Stimulated activated CD4-positive, alpha-beta T cell treated with anti-CD3 and anti-CD28 coated beads, TNF-alpha, amount 100 ng/mL, for 24 hours (primary cell): ENCODE data around the gene POPDC3.
"Not testable (repeated sequence)": the region's sequence is repeated elsewhere in the genome, so short reads cannot be mapped to it uniquely, and the experiment has no call there.

Experiments used
- DNase-seq, 3 experiments: peaks; one replicate each; pipeline ENCODE4 v3.0.0-alpha.2; 2020; ENCODE audit warnings: low read depth in 3 of 3

Gene POPDC3, protein sequence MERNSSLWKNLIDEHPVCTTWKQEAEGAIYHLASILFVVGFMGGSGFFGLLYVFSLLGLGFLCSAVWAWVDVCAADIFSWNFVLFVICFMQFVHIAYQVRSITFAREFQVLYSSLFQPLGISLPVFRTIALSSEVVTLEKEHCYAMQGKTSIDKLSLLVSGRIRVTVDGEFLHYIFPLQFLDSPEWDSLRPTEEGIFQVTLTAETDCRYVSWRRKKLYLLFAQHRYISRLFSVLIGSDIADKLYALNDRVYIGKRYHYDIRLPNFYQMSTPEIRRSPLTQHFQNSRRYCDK

DNA sequence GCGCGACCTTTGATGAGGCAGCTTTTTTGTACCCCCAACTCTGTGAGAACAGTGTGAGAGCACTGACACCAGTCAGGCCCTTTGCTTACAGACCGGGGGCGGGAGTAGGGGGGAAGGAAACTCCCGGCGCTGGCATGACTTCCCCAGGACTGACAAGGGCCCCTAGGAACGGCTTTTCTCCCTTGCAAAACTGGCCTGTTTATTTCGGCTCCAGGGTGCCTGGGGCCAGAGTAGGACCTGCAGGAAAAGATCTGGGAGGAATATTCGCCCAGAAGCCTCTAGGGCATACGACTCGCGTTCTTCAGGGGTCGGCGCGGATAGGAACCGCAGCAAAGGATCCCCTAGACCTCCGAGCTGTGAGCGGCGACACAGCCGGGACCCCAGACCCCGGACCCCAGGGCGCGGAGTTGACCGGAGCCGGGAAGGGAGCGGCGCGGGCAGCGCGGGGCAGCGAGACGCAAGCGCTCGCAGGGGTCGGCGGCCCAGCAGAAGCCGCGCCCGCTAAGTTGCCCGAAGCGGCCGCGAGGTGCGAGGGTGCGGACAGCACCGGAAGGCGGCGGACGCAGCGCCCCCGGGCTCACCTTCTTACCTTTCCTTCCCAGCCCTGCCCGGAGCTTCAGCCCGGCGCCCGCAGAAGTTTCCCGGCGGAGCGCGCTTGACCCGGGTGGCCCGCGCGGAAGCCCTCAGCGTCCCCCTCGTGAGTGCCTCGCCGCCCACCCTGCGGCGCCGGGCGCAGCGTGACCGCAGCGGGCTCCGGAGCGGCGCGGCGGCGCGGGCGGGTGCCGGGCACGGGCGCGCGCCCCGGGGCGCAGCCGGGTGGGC lies at the start of gene POPDC3:
Gene POPDC3, minus strand, starts transcription at position 771 of the 822 bp plus-strand sequence. CDS start 18,105 bp downstream, outside the sequence.
- DNase-seq: no peak

GRCh38 chr6:105227295-105227767 lies 47.5 kb upstream of the POPDC3 start:
- no peak for DNase-seq

DNA sequence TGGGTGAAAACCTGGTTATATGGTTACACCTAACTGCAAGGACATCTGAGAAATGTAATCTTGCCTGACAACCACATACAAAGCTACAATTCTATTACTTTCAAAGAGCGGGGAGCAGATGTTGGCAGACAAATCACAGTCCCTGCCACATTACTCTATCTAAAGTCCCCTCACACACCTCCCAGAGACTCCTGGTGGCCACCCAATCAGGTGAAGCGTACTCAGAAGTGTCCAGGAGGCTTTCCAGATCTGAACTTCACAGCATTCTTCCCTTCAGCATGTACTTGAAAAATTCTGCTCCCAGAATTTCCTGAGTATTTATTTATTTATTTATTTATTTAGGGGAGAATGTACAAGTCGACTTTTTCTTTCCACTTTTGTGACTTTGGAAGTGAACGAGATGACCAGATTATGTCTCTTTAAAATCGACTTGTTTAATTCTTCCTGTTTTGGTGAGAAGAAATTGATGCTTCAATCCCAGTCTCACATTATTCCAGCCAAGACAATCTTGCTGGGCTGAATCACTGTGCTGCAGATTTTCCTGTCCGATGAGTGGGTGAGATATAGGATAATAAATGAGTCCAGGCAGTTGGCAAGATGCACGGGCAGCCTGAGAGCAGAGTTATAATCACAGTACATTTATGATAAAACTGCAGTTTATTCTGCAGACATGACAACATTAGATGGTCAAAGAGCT lies 46.9 kb upstream of the POPDC3 start:
- DNase-seq: no peak

- DNase-seq: no peak
Observed at GRCh38 chr6:105223242-105223641, 43.4 kb upstream of the POPDC3 start.

DNA sequence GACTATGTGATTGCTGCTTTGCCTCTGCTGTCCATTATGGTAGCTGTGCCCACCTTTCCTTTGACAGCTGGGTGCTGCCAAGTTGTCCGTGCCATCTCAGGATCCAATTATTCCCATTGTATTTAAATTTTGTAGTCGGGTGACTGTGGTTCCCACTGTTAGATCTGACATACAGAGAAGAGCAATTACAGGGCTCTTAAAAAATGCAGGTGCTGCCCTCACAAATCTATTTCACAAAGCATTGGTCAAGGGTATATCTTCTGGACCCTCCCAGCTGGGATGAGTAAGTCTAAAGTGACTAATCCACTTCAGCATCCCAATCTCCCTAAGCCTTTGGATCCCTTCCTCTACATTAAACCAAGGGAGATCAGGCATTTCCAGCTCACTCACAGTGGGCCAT lies 41.4 kb upstream of the POPDC3 start:
- not testable (repeated sequence) for DNase-seq

- no peak for DNase-seq
Observed at GRCh38 chr6:105220186-105220585, 40.4 kb upstream of the POPDC3 start.

- DNase-seq: not testable (repeated sequence)
Observed at GRCh38 chr6:105219218-105219617, 39.4 kb upstream of the POPDC3 start.

DNA sequence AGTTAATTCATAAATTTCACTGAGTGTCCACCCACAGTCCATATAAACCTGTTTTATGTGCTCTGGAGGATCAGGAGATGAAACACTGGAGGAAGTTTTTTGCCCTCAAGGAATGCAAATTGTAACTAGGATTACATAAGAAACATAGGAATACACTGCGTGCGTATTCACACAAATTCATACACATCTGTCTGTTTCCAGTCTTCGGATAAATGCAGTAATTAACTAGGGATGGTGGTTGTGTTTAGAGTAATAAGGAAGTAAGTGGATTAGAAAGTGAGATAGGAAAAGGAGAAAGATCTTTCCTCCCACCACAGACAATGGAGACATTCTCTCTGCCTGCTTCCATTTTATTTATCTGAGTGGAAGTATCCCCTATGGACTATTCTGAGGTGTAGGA lies 35.7 kb upstream of the POPDC3 start:
- no peak for DNase-seq

- no peak for DNase-seq
Observed at GRCh38 chr6:105214668-105215067, 34.9 kb upstream of the POPDC3 start.

DNA sequence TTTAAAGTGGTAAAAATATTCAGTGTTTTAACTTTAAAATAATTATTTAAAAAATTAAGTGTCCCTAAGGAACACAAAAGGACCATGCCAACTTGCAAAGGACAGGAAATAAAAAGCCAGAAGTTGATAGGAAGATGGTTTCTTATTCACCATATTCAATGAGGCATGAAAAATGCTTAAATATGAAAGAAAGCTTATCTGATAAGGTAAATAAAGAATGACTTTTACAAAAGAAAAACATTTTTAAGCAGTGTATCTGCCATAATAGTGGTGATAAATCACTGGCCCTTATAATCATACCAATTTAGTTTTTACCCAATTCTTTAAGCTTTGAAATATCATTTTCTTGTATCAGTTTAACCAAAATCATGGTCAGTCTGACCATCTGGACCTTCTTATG lies 33.5 kb upstream of the POPDC3 start:
- DNase-seq: no peak

DNA sequence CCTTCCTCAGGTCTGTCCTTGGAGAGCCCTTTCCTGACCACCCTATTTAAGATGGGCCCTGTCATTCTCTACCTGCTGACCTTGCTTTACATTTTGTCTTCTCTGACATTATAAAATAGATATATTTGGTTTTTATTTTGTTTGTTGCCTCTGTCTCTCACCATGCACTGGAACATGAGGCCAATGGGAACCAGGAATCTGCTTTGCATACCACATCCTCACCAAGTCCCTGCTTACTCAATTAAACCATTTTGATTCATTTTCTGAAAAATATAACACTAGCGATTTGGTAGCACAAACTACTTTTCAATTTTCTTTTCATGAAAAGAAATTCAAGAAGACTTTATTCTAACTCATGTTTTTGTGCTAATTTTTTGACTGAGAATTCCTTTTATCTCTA lies 32.8 kb upstream of the POPDC3 start:
- DNase-seq: no peak

- DNase-seq: no peak
Observed at GRCh38 chr6:105211831-105212230, 32.0 kb upstream of the POPDC3 start.

DNA sequence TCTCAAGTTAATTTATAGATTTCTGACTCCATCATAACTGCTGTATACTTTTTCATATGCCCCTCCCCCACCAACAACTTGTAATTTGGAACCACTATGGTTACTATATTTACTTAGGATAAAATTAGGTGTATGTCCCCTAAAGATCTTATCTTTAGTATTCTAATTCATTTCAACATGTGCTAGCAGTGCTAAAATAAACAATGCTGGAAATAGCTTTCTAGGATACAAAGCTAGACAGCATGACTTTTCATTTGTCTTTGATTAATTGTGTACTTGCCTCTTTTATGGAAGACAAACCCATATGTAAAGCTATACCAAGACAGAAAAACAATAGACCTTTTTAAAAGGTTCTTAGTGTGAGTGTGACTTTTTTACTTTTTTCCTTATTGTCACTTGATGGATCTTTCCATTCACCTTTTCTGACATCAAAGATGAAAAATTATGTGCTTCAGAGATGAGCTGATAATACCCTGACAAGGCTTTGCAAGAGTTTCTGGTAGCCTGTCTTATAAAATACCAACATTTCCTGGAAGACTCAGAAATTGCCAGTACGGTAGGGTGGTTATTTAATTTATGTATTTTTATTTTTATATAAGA lies 31.2 kb upstream of the POPDC3 start:
- no peak for DNase-seq

GRCh38 chr6:105209950-105210706 lies 30.3 kb upstream of the POPDC3 start:
- DNase-seq: no peak

DNA sequence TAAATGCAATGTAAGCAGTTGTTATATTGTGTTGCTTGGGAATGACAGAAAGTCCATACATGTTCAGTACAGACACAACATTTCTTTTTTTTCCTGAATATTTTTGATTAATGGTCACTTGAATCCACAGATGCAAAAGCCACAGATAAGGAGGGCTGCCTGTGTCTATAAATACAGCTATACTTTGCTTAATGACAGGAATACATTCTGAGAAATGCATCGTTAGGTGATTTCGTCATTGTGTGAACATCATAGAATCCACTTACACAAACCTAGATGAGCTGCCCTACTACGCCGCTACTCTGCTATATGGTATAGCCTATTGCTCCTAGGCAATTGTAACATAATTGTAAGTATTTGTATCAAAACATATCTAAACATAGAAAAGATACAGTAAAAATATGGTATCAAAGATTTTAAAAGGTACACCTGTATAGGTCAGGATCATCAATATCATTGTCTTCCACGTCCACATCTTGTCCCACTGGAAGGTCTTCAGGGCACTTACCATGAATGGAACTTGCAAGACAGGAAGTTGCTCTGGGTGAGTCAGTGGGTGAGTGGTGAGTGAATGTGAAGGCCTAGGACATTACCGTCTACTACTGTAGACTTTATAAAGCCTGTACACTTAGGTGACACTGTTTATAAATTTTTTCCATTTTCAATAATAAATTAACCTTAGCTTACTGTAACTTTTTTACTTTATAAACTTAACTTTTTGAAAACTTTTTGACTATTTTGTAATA lies 27.9 kb upstream of the POPDC3 start:
- DNase-seq: no peak

DNA sequence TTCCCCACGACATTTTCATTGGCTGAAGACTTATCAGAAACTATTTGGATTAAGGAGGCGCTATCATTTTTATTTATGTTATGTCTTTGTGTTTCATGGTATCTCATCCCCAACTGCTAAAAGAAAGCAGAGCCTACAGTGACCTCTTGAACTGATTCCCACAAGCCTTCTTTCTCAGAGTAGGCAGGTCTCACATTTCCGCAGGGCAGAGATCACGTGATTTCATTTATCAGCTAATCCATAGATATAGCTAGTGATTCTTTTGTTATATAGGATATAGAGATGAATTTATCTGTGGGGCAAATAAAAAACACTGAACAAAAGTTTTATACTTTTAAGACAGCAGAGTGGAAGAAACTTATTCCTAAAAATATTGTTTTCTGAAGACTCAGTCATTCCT lies 25.0 kb upstream of the POPDC3 start:
- DNase-seq: no peak

GRCh38 chr6:105204331-105204730 lies 24.5 kb upstream of the POPDC3 start:
- DNase-seq: no peak

DNA sequence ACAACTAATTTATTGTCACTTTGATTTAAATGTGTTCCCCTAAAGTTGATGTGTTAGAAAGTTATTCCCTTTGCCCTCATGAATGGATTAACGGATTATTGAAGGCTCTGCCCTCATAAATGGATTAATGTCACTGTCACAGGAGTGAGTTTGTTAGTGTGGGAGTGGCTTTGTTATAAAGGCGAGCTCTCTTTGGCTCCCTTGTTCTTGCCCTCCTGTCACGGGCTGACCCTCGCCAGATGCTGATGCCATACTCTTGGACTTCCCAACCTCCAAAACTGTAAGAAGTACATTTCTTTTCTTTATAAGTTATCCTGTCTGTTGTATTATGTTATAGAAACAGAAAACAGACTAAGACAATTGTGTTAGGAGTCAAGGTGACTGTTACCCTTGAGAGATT lies 22.7 kb upstream of the POPDC3 start:
- DNase-seq: no peak

DNA sequence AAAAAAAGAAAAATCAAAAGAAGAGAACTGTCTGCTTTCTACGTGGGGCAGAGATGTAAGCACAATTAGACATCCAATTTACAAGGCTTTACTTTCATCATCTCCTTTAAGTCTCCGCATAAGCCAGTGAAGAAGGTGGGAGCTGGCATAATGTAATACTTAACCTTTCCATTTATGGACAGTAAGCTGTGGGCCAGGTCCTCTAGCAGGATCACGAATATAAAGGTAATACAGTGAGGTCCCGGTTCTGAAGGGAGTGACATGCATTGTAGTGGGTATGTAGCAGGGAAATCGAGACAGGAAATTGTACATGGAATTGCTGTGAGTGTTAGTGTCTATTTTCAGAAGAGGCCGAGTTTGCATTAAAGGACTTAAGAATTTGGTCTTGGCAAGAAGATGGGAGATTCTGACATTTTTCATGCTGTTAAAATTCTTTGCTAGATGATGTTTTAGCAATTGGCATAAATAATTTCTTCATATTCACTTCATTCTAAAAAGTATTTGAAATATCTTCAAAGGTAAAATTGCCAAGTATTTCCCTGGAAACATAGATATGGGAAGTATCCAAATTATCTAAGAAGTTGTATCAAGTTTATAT lies 20.4 kb upstream of the POPDC3 start:
- DNase-seq: no peak

DNA sequence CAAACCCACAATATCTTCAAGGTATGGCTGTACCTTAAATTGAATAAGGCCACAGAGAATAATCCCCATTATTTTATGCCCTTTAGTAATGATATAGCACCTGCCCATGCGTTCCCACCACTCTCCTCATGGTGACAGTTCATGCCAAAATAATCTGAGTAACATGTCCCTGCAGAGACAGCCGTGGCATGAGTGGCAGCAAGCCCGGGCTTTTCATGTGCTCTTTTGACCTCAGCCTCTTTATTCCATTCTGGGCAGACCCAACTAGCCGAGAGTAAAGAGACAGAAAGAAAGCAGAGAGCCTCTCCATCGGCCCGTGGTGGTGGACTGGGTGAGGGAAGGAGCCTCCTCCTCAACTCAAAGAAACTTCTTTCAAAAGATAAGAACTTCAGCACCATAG lies 19.9 kb upstream of the POPDC3 start:
- DNase-seq: no peak
